Left colon (tissue), 2 donors: ENCODE data around the gene RAET1L. TPM values are rescaled to one million over a fixed set of nuclear protein-coding genes. Genes with fewer than 3 reads are reported as not detected.
"Not testable (repeated sequence)": the region's sequence is repeated elsewhere in the genome, so short reads cannot be mapped to it uniquely, and the experiment has no call there.

Experiments
- ATAC-seq: fragments of 200-7000 bp; cut with Tn5 transposase; one replicate; pipeline ENCODE4 v1.9.1; 2020; ENCODE audit warnings: mild to moderate bottlenecking, moderate library complexity
- DNase-seq, 2 donors: peaks; one replicate each; pipeline ENCODE4 v3.0.0-alpha.2; 2020
- intact Hi-C, 2 donors: fragments of 100-400 bp; cut with DNase I in 1 of 2; cut with micrococcal nuclease in 1 of 2; formaldehyde crosslinking; loops; one replicate each; pipeline versions ENCODE4 v1.11.2 to v1.14.0; 2022; cut with DNase I, micrococcal nuclease
- total RNA-seq, 2 donors: library from RNA; stranded (reverse); fragmentation: NEBNext Ultra II Directional; extraction: Animal tissue kit (Norgen Biotek cat#: 25700); gene quantifications; one replicate each; pipeline ENCODE4 v1.2.1, GENCODE V29; 2021
- donor health status: DM: no; HTN: no; CAD: no.
- donor health status: DM: yes; HTN: yes; CAD: no.

Gene RAET1L
- total RNA-seq, 2 donors from 2014 or later = not detected

- ATAC-seq (no peak), DNase-seq (no peak)
- intact Hi-C loops = no loop called here
Observed at GRCh38 chr6:150024646-150025155, 631 bp downstream of the RAET1L start.

- ATAC-seq, DNase-seq, intact Hi-C loops: not testable (repeated sequence)
Observed at GRCh38 chr6:150024021-150024420, 1.3 kb downstream of the RAET1L start.

GRCh38 chr6:150021870-150022269 lies 3.5 kb downstream of the RAET1L start:
- intact Hi-C loops, ATAC-seq, DNase-seq: not testable (repeated sequence)

GRCh38 chr6:150018846-150019580 lies 6.3 kb downstream of the RAET1L start:
- intact Hi-C loops = loop anchor here in 1 of 2 donors (2.0 kb wide), 1 partner anchor 84 kb away; no protein-coding TSS in a partner anchor
- no peak for DNase-seq
- no peak for ATAC-seq

GRCh38 chr6:150017186-150017521 lies 8.2 kb downstream of the RAET1L start:
- ATAC-seq, DNase-seq, intact Hi-C loops: not testable (repeated sequence)

GRCh38 chr6:150016324-150017185 lies 8.8 kb downstream of the RAET1L start:
- intact Hi-C loops = no loop called here
- peak; percentile 91 for ATAC-seq
- peak in 1 of 2 donors; percentile 46 for DNase-seq

- DNase-seq, intact Hi-C loops, ATAC-seq: not testable (repeated sequence)
Observed at GRCh38 chr6:150015281-150016001, 9.9 kb downstream of the RAET1L start.

GRCh38 chr6:150014623-150015280 lies 10.6 kb downstream of the RAET1L start:
- ATAC-seq, DNase-seq, intact Hi-C loops: not testable (repeated sequence)

GRCh38 chr6:150013785-150014622 lies 11.3 kb downstream of the RAET1L start:
- DNase-seq, intact Hi-C loops, ATAC-seq: not testable (repeated sequence)

GRCh38 chr6:150012846-150013784 lies 12.2 kb downstream of the RAET1L start:
- intact Hi-C loops, ATAC-seq: not testable (repeated sequence)

GRCh38 chr6:150008588-150008987 lies 16.7 kb downstream of the RAET1L start:
- ATAC-seq = no peak
- intact Hi-C loops = loop anchor here in 1 of 2 donors (10.0 kb wide), 1 partner anchor 74 kb away; no protein-coding TSS in a partner anchor
- no peak for DNase-seq

More at GRCh38 chr6:150012846-150013784, 12.2 kb downstream of the RAET1L start:
- not testable (repeated sequence) for DNase-seq

- intact Hi-C loops = loop anchor here in 1 of 2 donors (10.0 kb wide), 1 partner anchor 72 kb away; no protein-coding TSS in a partner anchor
- DNase-seq (no peak), ATAC-seq (no peak)
Observed at GRCh38 chr6:150006961-150007464, 18.3 kb downstream of the RAET1L start.

GRCh38 chr6:150005761-150006651 lies 19.3 kb downstream of the RAET1L start:
- DNase-seq (no peak), ATAC-seq (no peak)
- intact Hi-C loops = loop anchor here in 1 of 2 donors (10.0 kb wide), 1 partner anchor 71 kb away; no protein-coding TSS in a partner anchor

GRCh38 chr6:150004783-150005717 lies 20.3 kb downstream of the RAET1L start:
- DNase-seq = peak; percentile 91 to 95
- peak; percentile 98 for ATAC-seq
- intact Hi-C loops = loop anchor here in 1 of 2 donors (10.0 kb wide), 1 partner anchor 70 kb away; no protein-coding TSS in a partner anchor
